Neural progenitor cell (in vitro differentiated cells): Measurements from ENCODE around the gene BRI3BP. TPM values are rescaled to one million over a fixed set of nuclear protein-coding genes. Genes with fewer than 3 reads are reported as not detected.
"Not testable (repeated sequence)": the region's sequence is repeated elsewhere in the genome, so short reads cannot be mapped to it uniquely, and the experiment has no call there.

Experiments used
- DNase-seq: peaks from one replicate; pipeline ENCODE4 v3.0.0-alpha.2; 2016; ENCODE audit warnings: low spot score
- H2AFZ ChIP-seq: fragments of 200-600 bp; sonication (generic); replicated peaks from 2 replicates; pipeline ENCODE4 v1.6.1; 2016; ENCODE audit warnings: antibody characterized with exemption
- H3F3A ChIP-seq: fragments of 200-600 bp; sonication (generic); 2 replicates; pipeline ENCODE4 v1.6.1; 2016; ENCODE audit warnings: antibody characterized with exemption, low read depth
- H3K27ac ChIP-seq: fragments of 200-600 bp; sonication (generic); 2 replicates; pipeline ENCODE4 v1.5.1; 2016; ENCODE audit warnings: mild to moderate bottlenecking
- H3K27me3 ChIP-seq: fragments of 200-600 bp; sonication (generic); 2 replicates; pipeline ENCODE4 v1.6.1; 2016; ENCODE audit warnings: mild to moderate bottlenecking, moderate library complexity
- H3K36me3 ChIP-seq: fragments of 200-600 bp; sonication (generic); 2 replicates; pipeline ENCODE4 v1.5.1; 2016
- H3K4me1 ChIP-seq: fragments of 200-600 bp; sonication (generic); 2 replicates; pipeline ENCODE4 v1.6.1; 2016; ENCODE audit warnings: mixed run types
- H3K4me2 ChIP-seq: fragments of 200-600 bp; sonication (generic); 2 replicates; pipeline ENCODE4 v1.6.1; 2016
- H3K4me3 ChIP-seq: fragments of 200-600 bp; sonication (generic); 2 replicates; pipeline ENCODE4 v1.5.1; 2016
- H3K79me2 ChIP-seq: fragments of 200-600 bp; sonication (generic); 2 replicates; pipeline ENCODE4 v1.6.1; 2016; ENCODE audit warnings: low read depth
- H3K9ac ChIP-seq: fragments of 200-600 bp; sonication (generic); 2 replicates; pipeline ENCODE4 v1.6.1; 2016
- H3K9me3 ChIP-seq: fragments of 200-600 bp; sonication (generic); 2 replicates; pipeline ENCODE4 v1.5.1; 2016; ENCODE audit warnings: low read depth
- H4K20me1 ChIP-seq: fragments of 200-600 bp; sonication (generic); 2 replicates; pipeline ENCODE4 v1.6.1; 2016; ENCODE audit warnings: low read depth
- H3K27ac Mint-ChIP-seq: 3 replicates; pipeline ENCODE4 v1.8.0; 2021; ENCODE audit warnings: mixed read lengths
- H3K27me3 Mint-ChIP-seq: 2 replicates; pipeline ENCODE4 v1.8.0; 2022; ENCODE audit warnings: low read depth, mild to moderate bottlenecking, inconsistent platforms, moderate library complexity, mixed read lengths; ENCODE audit not compliant: insufficient read depth
- H3K36me3 Mint-ChIP-seq: 3 replicates; pipeline ENCODE4 v1.8.0; 2021; ENCODE audit warnings: mixed read lengths
- H3K4me1 Mint-ChIP-seq: 3 replicates; pipeline ENCODE4 v1.8.0; 2021; ENCODE audit warnings: mixed read lengths
- H3K4me3 Mint-ChIP-seq: 3 replicates; pipeline ENCODE4 v1.8.0; 2021; ENCODE audit warnings: mild to moderate bottlenecking, moderate library complexity, mixed read lengths
- H3K9me3 Mint-ChIP-seq: 3 replicates; pipeline ENCODE4 v1.8.0; 2020; ENCODE audit warnings: mixed read lengths
- CTCF ChIP-seq: fragments of 200-600 bp; sonication (generic); IDR thresholded peaks from 2 replicates; pipeline ENCODE4 v1.5.1; 2017; ENCODE audit warnings: antibody characterized with exemption, mild to moderate bottlenecking
- EZH2 ChIP-seq: fragments of 200-600 bp; sonication (generic); IDR thresholded peaks from 2 replicates; pipeline ENCODE4 v1.6.1; 2017; ENCODE audit warnings: antibody characterized with exemption, mild to moderate bottlenecking, moderate library complexity
- EZH2phosphoT487 ChIP-seq: fragments of 200-600 bp; sonication (generic); IDR thresholded peaks from 2 replicates; pipeline ENCODE4 v1.6.1; 2017; ENCODE audit warnings: antibody characterized with exemption
- total RNA-seq: library from RNA; depleted of rRNA; stranded (reverse); fragments of >200 nt; gene quantifications from 2 replicates; pipeline ENCODE4 v1.2.3, GENCODE V29; 2015; ENCODE audit warnings: low replicate concordance

Gene BRI3BP
- total RNA-seq, 1 donor from 2014 or later: 2.5 TPM

GRCh38 chr12:125061229-125061628, 67.8 kb downstream of the BRI3BP start:
- H3K79me2 ChIP-seq: no peaks in the 10 kb centered on the region
- Mint-ChIP-seq H3K4me1 (peaks cover 3% of the 10 kb centered on the region), H3K9me3 (peaks cover 6% of the 10 kb centered on the region), H3K36me3 (no peaks in the 10 kb centered on the region), H3K27ac (no peak overlapping the region), H3K4me3 (no peak overlapping the region), H3K27me3 (peaks cover 3% of the 10 kb centered on the region)
- peaks cover 8% of the 10 kb centered on the region for H3K4me1 ChIP-seq
- DNase-seq: no peak
- H3K4me3 ChIP-seq: no peak overlapping the region
- no peaks in the 10 kb centered on the region for H3F3A ChIP-seq
- H3K36me3 ChIP-seq: no peaks in the 10 kb centered on the region
- no peak overlapping the region for H3K4me2 ChIP-seq
- H4K20me1 ChIP-seq: no peaks in the 10 kb centered on the region
- peaks cover 13% of the 10 kb centered on the region for H3K27me3 ChIP-seq
- TF ChIP-seq EZH2: no peak
- no peak for TF ChIP-seq CTCF
- no peak for TF ChIP-seq EZH2phosphoT487
- H3K9ac ChIP-seq: no peak overlapping the region
- no peaks in the 10 kb centered on the region for H3K9me3 ChIP-seq
- H3K27ac ChIP-seq: no peak overlapping the region
- no peak overlapping the region for H2AFZ ChIP-seq

GRCh38 chr12:125063522-125063921, 70.1 kb downstream of the BRI3BP start:
- H3K4me3 ChIP-seq, H3K4me2 ChIP-seq, H2AFZ ChIP-seq, H4K20me1 ChIP-seq, H3K79me2 ChIP-seq, H3K27me3 Mint-ChIP-seq, H3K36me3 ChIP-seq, H3K27ac ChIP-seq, H3K9me3 ChIP-seq, H3K9ac ChIP-seq, H3K36me3 Mint-ChIP-seq, H3K4me1 ChIP-seq, DNase-seq, H3F3A ChIP-seq, H3K9me3 Mint-ChIP-seq: not testable (repeated sequence)
- Mint-ChIP-seq H3K27ac (peak overlapping the region; percentile 66), H3K4me3 (peak overlapping the region; percentile 46), H3K4me1 (peaks cover 11% of the 10 kb centered on the region)
- peaks cover 13% of the 10 kb centered on the region for H3K27me3 ChIP-seq

GRCh38 chr12:125064492-125064891, 71.0 kb downstream of the BRI3BP start:
- peak overlapping the region; percentile 98 for H3K4me2 ChIP-seq
- no peaks in the 10 kb centered on the region for H3K9me3 ChIP-seq
- no peaks in the 10 kb centered on the region for H3K79me2 ChIP-seq
- Mint-ChIP-seq H3K27me3 (peaks cover 5% of the 10 kb centered on the region), H3K9me3 (peaks cover 6% of the 10 kb centered on the region), H3K4me1 (peaks cover 11% of the 10 kb centered on the region), H3K27ac (no peak overlapping the region), H3K36me3 (no peaks in the 10 kb centered on the region), H3K4me3 (peak overlapping the region; percentile 83)
- no peaks in the 10 kb centered on the region for H3K36me3 ChIP-seq
- H3K4me1 ChIP-seq: peaks cover 8% of the 10 kb centered on the region
- peaks cover under 1% of the 10 kb centered on the region for H3F3A ChIP-seq
- no peak overlapping the region for H3K27ac ChIP-seq
- H3K9ac ChIP-seq: no peak overlapping the region
- no peak for DNase-seq
- H3K27me3 ChIP-seq: peaks cover 13% of the 10 kb centered on the region
- TF ChIP-seq CTCF (no peak), EZH2phosphoT487 (no peak), EZH2 (no peak)
- H2AFZ ChIP-seq: peak overlapping the region; percentile 98
- H4K20me1 ChIP-seq: no peaks in the 10 kb centered on the region
- peak overlapping the region; percentile 82 for H3K4me3 ChIP-seq

GRCh38 chr12:125065021-125065918, 71.8 kb downstream of the BRI3BP start, which contains the start of gene AACS:
AACS (plus strand) TSS chr12:125065435; CDS start chr12:125065585, 150 bp downstream.
- no peak within 1 kb of the TSS for H3K27ac Mint-ChIP-seq
- peak within 1 kb of the TSS; percentile 70 for H3K9ac ChIP-seq
- no peaks in the 10 kb centered on the region for H3K36me3 ChIP-seq
- H3K4me3 ChIP-seq: peak within 1 kb of the TSS; percentile 82
- no peaks in the 10 kb centered on the region for H3K9me3 ChIP-seq
- H3K9me3 Mint-ChIP-seq: peaks cover 5% of the 10 kb centered on the region
- peak; percentile 94 for DNase-seq
- no peaks in the 10 kb centered on the region for H4K20me1 ChIP-seq
- TF ChIP-seq CTCF (peak; percentile 30), EZH2 (peak; percentile 46), EZH2phosphoT487 (no peak)
- H3K27me3 Mint-ChIP-seq: peaks cover 5% of the 10 kb centered on the region
- H3K79me2 ChIP-seq: no peaks in the 10 kb centered on the region
- peaks cover 13% of the 10 kb centered on the region for H3K27me3 ChIP-seq
- H3K4me2 ChIP-seq: peak within 1 kb of the TSS; percentile 98
- H3K4me1 Mint-ChIP-seq: peaks cover 11% of the 10 kb centered on the region
- no peak within 1 kb of the TSS for H3K27ac ChIP-seq
- H3F3A ChIP-seq: peaks cover 8% of the 10 kb centered on the region
- H3K36me3 Mint-ChIP-seq: no peaks in the 10 kb centered on the region
- H3K4me3 Mint-ChIP-seq: peak within 1 kb of the TSS; percentile 86
- H3K4me1 ChIP-seq: peaks cover 13% of the 10 kb centered on the region
- H2AFZ ChIP-seq: peak within 1 kb of the TSS; percentile 98
